K562 (cell line): ENCODE measurements around the gene PPP3CA. TPM values are rescaled to one million over a fixed set of nuclear protein-coding genes. Genes with fewer than 3 reads are reported as not detected.

ENCODE experiments used
- CCAR2 ChIP-seq: fragments of 200-400 bp; formaldehyde crosslinking; IDR thresholded peaks from 2 replicates; pipeline ENCODE4 v1.6.1; 2017; ENCODE audit warnings: mild to moderate bottlenecking, low read depth, low read length
- ESRRA ChIP-seq: fragments of 450-650 bp; IDR thresholded peaks from 2 replicates; pipeline ENCODE4 v1.6.1; 2014; ENCODE audit warnings: low read depth, mild to moderate bottlenecking, moderate library complexity, borderline replicate concordance
- MBD2 ChIP-seq: sonication (generic); IDR thresholded peaks from 2 replicates; pipeline ENCODE4 v1.6.1; 2016; ENCODE audit warnings: low read depth, borderline replicate concordance
- NFIC ChIP-seq: fragments of 450-650 bp; IDR thresholded peaks from 2 replicates; pipeline ENCODE4 v1.6.1; 2017; ENCODE audit warnings: mild to moderate bottlenecking, inconsistent platforms
- SMAD2 ChIP-seq: fragments of 150-350 bp; IDR thresholded peaks from 2 replicates; pipeline ENCODE4 v1.6.1; 2014; ENCODE audit warnings: low read depth, mild to moderate bottlenecking, low read length
- TAF15 ChIP-seq: fragments of 200-400 bp; formaldehyde crosslinking; IDR thresholded peaks from 2 replicates; pipeline ENCODE4 v1.6.1; 2017; ENCODE audit warnings: mild to moderate bottlenecking, low read depth, low read length, moderate library complexity
- ZNF282 ChIP-seq: sonication (generic); formaldehyde crosslinking; IDR thresholded peaks from 2 replicates; pipeline ENCODE4 v1.8.1; 2023; ENCODE audit warnings: missing genetic modification reagents
- polyA plus RNA-seq, 8 experiments: library from polyadenylated mRNA; depleted of rRNA in 4 of 8; stranded (reverse) in 5 of 8; unstranded in 3 of 8; fragments of >200 nt; fragmentation: Nextera tagmentation in 2 of 8; fragmentation: Illumina TruSeq in 1 of 8; extraction: Ambion mirVana in 2 of 8; extraction: Trizol in 1 of 8; gene quantifications; 2 replicates each; pipeline versions ENCODE4 v1.2.1 to v1.2.3, GENCODE V29; 2011 to 2014; ENCODE audit warnings: inconsistent platforms in 1 of 8, missing spikeins in 1 of 8
- total RNA-seq, 7 experiments: library from RNA; depleted of rRNA in 6 of 7; stranded (reverse); fragments of >200 nt in 6 of 7; fragmentation: Illumina TruSeq in 2 of 7; extraction: Trizol in 2 of 7; gene quantifications; 2 replicates each; pipeline versions ENCODE4 v1.2.1 to v1.2.3, GENCODE V29; 2011 to 2021; ENCODE audit warnings: low replicate concordance in 1 of 7
- TF ChIP-seq, protein P1 (sequence below), 2 experiments: fragments of 150-350 bp in 1 of 2; IDR thresholded peaks; 2 replicates each; pipeline ENCODE4 v1.6.1; 2012 to 2016; ENCODE audit warnings: low read depth in 2 of 2, low read length in 2 of 2, mild to moderate bottlenecking in 1 of 2, moderate library complexity in 1 of 2

The PPP3CA gene
- total and polyA plus RNA-seq, 9 of the 15 experiments (the other 6 are each of a cell fraction or from before 2014, with no cell fraction given), result 0.94 to 3.2 (median 1.6) TPM

DNA sequence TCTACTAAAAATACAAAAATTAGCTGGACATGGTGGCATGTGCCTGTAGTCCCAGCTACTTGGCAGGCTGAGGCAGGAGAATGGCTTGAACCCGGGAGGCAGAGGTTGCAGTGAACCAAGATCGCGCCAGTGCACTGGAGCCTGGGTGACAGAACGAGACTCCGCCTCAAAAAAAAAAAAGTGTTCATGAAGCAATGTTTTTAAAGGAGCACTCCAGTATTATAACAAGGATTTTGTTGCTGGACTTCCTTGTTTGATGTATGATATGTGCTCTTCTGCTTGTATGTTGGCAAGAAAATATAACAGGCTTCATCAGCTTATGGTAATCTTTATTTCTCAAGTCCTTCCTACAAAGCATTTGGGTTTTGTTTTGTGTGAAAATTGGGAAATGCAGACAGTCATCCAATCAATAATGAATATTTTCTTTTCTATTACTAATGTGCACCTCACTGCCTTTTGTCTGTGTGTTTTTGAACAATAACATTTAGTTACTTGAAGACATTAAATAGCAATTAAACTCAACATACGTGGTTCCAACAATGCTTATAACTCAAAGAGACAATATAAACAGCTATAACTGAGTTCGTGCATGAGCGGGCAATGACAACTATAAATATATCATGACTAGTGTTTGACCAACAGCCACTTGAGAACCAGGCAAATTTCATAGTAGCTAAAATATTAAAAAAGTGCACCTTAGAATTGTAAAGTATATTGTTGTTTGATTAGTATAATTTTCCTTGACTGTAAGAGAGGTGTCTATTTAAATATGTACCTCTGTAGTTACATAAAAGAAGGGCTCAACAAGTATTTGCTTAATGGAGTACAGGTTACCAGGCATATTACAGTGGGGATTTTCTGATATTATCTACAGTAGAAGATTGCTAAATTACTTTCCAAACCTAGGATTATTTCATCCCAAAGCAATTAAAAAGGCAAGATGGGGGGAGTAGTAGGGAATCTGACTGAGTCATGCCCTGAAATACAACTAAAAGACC, 210.7 kb downstream of the PPP3CA start (continued):
- TF ChIP-seq NFIC (no peak), TAF15 (no peak), SMAD2 (no peak), ESRRA (no peak), ZNF282 (no peak), CCAR2 (no peak), MBD2 (no peak)
- TF ChIP-seq, protein P1, sequence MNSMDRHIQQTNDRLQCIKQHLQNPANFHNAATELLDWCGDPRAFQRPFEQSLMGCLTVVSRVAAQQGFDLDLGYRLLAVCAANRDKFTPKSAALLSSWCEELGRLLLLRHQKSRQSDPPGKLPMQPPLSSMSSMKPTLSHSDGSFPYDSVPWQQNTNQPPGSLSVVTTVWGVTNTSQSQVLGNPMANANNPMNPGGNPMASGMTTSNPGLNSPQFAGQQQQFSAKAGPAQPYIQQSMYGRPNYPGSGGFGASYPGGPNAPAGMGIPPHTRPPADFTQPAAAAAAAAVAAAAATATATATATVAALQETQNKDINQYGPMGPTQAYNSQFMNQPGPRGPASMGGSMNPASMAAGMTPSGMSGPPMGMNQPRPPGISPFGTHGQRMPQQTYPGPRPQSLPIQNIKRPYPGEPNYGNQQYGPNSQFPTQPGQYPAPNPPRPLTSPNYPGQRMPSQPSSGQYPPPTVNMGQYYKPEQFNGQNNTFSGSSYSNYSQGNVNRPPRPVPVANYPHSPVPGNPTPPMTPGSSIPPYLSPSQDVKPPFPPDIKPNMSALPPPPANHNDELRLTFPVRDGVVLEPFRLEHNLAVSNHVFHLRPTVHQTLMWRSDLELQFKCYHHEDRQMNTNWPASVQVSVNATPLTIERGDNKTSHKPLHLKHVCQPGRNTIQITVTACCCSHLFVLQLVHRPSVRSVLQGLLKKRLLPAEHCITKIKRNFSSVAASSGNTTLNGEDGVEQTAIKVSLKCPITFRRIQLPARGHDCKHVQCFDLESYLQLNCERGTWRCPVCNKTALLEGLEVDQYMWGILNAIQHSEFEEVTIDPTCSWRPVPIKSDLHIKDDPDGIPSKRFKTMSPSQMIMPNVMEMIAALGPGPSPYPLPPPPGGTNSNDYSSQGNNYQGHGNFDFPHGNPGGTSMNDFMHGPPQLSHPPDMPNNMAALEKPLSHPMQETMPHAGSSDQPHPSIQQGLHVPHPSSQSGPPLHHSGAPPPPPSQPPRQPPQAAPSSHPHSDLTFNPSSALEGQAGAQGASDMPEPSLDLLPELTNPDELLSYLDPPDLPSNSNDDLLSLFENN (IDR thresholded peaks at IDR 0.05; ENCODE audit: low read depth in 2 of 2, low read length in 2 of 2), result no peak
- TF ChIP-seq, all 486 proteins: peak for 0
